Osteoblast (primary cell): Measurements from ENCODE around the gene SH3GL2. TPM values are rescaled to one million over a fixed set of nuclear protein-coding genes. Genes with fewer than 3 reads are reported as not detected.
A peak's percentile ranks its signal among the peaks of the same experiment; 100 is the strongest.
"Not testable (repeated sequence)": the region's sequence is repeated elsewhere in the genome, so short reads cannot be mapped to it uniquely, and the experiment has no call there.

Experiments
- DNase-seq: peaks from one replicate; pipeline ENCODE4 v3.0.0; 2011; ENCODE audit warnings: low spot score, mixed read lengths; ENCODE audit not compliant: insufficient read length; ENCODE audit errors: missing footprints
- H2AFZ ChIP-seq: 2 replicates; pipeline ENCODE4 v1.6.0; 2011; ENCODE audit warnings: mild to moderate bottlenecking, low read length
- H3K27ac ChIP-seq: 2 replicates; pipeline ENCODE4 v1.5.1; 2011; ENCODE audit warnings: mild to moderate bottlenecking, low read depth, low read length, moderate library complexity
- H3K27me3 ChIP-seq: 2 replicates; pipeline ENCODE4 v1.6.0; 2012; ENCODE audit warnings: mild to moderate bottlenecking, control low read depth, inconsistent platforms, low read length, moderate library complexity; ENCODE audit not compliant: insufficient read depth
- H3K36me3 ChIP-seq: 2 replicates; pipeline ENCODE4 v1.5.1; 2011; ENCODE audit warnings: mild to moderate bottlenecking, low read length, control low read depth, moderate library complexity; ENCODE audit not compliant: insufficient read depth
- H3K4me1 ChIP-seq: 2 replicates; pipeline ENCODE4 v1.5.1; 2011; ENCODE audit warnings: mild to moderate bottlenecking, low read length, control low read depth, moderate library complexity; ENCODE audit not compliant: insufficient read depth
- H3K4me2 ChIP-seq: 2 replicates; pipeline ENCODE4 v1.6.0; 2011; ENCODE audit warnings: mild to moderate bottlenecking, low read length; ENCODE audit not compliant: insufficient read depth
- H3K4me3 ChIP-seq: fragments of 200-600 bp; sonication (generic); 3 replicates; pipeline ENCODE4 v1.5.1; 2012; ENCODE audit warnings: mild to moderate bottlenecking, low read length, inconsistent platforms; ENCODE audit not compliant: insufficient read depth
- H3K79me2 ChIP-seq: 2 replicates; pipeline ENCODE4 v1.6.0; 2012; ENCODE audit warnings: mild to moderate bottlenecking, low read length, control low read depth, inconsistent platforms; ENCODE audit not compliant: insufficient read depth
- H3K9me3 ChIP-seq: 2 replicates; pipeline ENCODE4 v1.5.1; 2011; ENCODE audit warnings: low read depth, low read length, control low read depth
- H4K20me1 ChIP-seq: 2 replicates; pipeline ENCODE4 v1.6.0; 2012; ENCODE audit warnings: mild to moderate bottlenecking, low read length, control low read depth; ENCODE audit not compliant: insufficient read depth
- total RNA-seq: library from RNA; depleted of rRNA; stranded (reverse); fragments of >200 nt; gene quantifications from 2 replicates; pipeline ENCODE4 v1.2.3, GENCODE V29; 2012
- TF ChIP-seq, protein P1 (sequence below): IDR thresholded peaks from 2 replicates; pipeline ENCODE4 v1.5.1; 2011; ENCODE audit warnings: mild to moderate bottlenecking, low read depth, low read length, moderate library complexity; ENCODE audit errors: extremely low read depth

Gene SH3GL2
- total RNA-seq, 1 donor: under 0.01 TPM

DNA sequence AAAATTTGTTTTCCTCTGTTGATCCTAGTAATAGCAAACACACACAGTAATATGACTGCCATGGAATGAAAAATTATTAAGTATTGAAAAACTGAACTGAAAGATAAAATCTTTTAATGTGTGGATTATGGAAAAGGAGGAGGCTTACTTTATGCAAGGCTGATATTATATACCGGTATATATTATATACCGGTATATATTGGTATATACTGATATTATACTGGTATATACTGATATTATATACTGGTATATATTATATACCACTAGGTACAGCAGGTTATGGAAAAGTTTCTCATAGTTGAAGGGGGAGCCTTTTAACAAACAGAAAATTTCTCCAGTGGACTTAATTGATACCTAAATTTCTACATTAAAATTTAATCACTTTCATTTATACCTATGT, 181.4 kb downstream of the SH3GL2 start:
- Histone ChIP-seq H2AFZ (no peak overlapping the region), H3K4me2 (no peak overlapping the region), H4K20me1 (no peaks in the 10 kb centered on the region), H3K4me1 (no peaks in the 10 kb centered on the region), H3K9me3 (no peaks in the 10 kb centered on the region), H3K27me3 (peaks cover 2% of the 10 kb centered on the region), H3K36me3 (no peaks in the 10 kb centered on the region), H3K27ac (no peak overlapping the region), H3K4me3 (no peak overlapping the region), H3K79me2 (no peaks in the 10 kb centered on the region)
- DNase-seq: no peak
- TF ChIP-seq, protein P1, sequence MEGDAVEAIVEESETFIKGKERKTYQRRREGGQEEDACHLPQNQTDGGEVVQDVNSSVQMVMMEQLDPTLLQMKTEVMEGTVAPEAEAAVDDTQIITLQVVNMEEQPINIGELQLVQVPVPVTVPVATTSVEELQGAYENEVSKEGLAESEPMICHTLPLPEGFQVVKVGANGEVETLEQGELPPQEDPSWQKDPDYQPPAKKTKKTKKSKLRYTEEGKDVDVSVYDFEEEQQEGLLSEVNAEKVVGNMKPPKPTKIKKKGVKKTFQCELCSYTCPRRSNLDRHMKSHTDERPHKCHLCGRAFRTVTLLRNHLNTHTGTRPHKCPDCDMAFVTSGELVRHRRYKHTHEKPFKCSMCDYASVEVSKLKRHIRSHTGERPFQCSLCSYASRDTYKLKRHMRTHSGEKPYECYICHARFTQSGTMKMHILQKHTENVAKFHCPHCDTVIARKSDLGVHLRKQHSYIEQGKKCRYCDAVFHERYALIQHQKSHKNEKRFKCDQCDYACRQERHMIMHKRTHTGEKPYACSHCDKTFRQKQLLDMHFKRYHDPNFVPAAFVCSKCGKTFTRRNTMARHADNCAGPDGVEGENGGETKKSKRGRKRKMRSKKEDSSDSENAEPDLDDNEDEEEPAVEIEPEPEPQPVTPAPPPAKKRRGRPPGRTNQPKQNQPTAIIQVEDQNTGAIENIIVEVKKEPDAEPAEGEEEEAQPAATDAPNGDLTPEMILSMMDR: no peak

DNA sequence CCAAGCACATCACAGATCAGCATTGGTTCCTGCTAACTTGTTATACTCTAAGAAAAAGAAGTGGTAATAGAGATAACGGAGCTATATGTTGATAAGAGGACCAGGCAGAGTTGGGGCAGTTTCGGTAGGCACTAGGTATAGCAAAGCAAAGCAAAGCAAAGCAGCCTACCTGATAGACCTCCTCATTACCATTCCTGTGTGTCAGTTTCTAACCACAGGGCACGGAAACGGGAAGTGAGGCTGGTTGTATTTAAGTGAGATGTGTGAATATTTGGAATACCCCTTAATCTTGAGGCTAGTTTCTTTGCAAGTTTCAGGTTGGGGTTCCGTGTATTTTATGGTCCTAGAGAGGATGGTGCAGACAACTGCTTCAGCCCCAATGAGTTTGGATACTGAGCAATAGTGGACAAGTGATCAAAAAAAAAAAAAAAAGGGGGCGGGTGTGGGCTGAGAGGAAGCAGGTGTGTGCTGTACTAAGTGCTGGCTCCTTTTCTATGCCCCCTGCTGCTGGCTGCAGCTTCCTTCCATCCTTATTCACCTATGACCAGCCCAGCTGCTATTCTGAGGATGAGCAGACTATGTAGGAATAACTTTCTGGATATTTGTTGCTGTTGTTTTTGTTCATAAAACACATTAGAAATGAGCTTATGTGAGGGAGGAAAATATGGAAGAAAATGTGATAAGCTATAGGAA, 183.3 kb downstream of the SH3GL2 start:
- Histone ChIP-seq H3K4me3 (no peak overlapping the region), H2AFZ (no peak overlapping the region), H3K4me1 (no peaks in the 10 kb centered on the region), H3K4me2 (no peak overlapping the region), H3K27me3 (peaks cover 2% of the 10 kb centered on the region), H3K27ac (no peak overlapping the region), H3K9me3 (no peaks in the 10 kb centered on the region), H4K20me1 (no peaks in the 10 kb centered on the region), H3K36me3 (no peaks in the 10 kb centered on the region), H3K79me2 (no peaks in the 10 kb centered on the region)
- TF ChIP-seq, protein P1: no peak
- DNase-seq: no peak

DNA sequence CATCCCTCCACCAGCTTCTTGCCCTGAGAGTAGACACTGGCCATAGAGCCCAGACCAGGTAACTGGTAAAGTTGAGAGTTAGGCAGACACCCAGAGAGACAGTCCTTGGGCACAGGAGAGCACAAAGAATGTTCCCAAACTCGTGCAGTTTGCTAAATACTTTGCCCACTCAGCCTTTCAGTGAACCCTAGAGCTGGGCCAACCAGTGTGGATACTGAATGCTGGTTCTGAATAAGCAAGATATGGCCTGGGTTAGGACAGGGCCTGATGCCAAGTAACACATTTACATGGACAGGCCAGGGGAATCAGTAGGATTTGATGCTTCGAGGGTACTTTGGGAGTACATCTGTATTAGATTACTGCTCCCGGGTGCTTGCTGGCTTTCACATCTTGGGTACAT, 185.4 kb downstream of the SH3GL2 start:
- TF ChIP-seq, protein P1: no peak
- no peak overlapping the region for H3K4me3 ChIP-seq

DNA sequence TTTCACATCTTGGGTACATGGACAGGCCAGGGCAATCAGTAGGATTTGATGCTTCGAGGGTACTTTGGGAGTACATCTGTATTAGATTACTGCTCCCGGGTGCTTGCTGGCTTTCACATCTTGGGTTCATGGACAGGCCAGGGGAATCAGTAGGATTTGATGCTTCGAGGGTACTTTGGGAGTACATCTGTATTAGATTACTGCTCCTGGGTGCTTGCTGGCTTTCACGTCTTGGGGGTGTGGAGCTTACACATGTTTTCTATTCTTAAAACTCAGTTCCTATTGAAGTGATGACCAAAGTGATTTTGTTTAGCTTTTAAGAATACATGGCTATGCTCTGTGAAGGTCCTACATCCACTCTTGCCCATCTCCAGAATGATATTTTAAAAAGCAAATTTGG, 186.3 kb downstream of the SH3GL2 start:
- H3K4me2 ChIP-seq, H3K79me2 ChIP-seq, H4K20me1 ChIP-seq, H3K27ac ChIP-seq, H3K27me3 ChIP-seq, H2AFZ ChIP-seq, H3K4me1 ChIP-seq, H3K36me3 ChIP-seq, H3K9me3 ChIP-seq, H3K4me3 ChIP-seq: not testable (repeated sequence)
- DNase-seq: peak; percentile 10

More for the DNA sequence above, 185.4 kb downstream of the SH3GL2 start:
- DNase-seq: no peak
- H4K20me1 ChIP-seq: no peaks in the 10 kb centered on the region
- no peaks in the 10 kb centered on the region for H3K9me3 ChIP-seq
- no peak overlapping the region for H2AFZ ChIP-seq
- H3K4me1 ChIP-seq: no peaks in the 10 kb centered on the region
- no peak overlapping the region for H3K27ac ChIP-seq
- H3K4me2 ChIP-seq: no peak overlapping the region
- no peaks in the 10 kb centered on the region for H3K36me3 ChIP-seq
- H3K79me2 ChIP-seq: no peaks in the 10 kb centered on the region
- peaks cover 2% of the 10 kb centered on the region for H3K27me3 ChIP-seq
